ENCODE measurements around the gene AUTS2.

AUTS2 gene

DNA sequence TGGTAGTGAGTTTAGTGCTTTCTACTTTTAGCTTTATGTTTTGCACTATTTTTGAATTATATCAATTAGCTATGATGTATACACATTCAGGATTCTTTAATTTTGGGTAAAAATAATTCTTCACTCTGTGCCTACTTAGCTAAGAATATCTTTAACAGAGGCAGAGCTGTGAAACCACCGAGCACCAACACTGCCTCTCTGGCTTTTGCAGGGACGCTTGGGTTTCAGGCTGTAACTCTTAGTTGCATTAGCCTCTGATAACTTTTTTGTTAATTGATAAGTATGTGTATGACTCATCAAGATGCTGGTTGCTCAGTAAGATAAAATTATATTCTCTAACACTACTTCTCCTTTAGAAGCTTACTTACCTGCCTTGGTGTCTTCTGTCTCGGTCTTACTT is 738.3 kb downstream of the AUTS2 start:
- DNase-seq (ENCODE audit: low spot score) = no peak
- TF ChIP-seq, protein P1, sequence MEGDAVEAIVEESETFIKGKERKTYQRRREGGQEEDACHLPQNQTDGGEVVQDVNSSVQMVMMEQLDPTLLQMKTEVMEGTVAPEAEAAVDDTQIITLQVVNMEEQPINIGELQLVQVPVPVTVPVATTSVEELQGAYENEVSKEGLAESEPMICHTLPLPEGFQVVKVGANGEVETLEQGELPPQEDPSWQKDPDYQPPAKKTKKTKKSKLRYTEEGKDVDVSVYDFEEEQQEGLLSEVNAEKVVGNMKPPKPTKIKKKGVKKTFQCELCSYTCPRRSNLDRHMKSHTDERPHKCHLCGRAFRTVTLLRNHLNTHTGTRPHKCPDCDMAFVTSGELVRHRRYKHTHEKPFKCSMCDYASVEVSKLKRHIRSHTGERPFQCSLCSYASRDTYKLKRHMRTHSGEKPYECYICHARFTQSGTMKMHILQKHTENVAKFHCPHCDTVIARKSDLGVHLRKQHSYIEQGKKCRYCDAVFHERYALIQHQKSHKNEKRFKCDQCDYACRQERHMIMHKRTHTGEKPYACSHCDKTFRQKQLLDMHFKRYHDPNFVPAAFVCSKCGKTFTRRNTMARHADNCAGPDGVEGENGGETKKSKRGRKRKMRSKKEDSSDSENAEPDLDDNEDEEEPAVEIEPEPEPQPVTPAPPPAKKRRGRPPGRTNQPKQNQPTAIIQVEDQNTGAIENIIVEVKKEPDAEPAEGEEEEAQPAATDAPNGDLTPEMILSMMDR (IDR thresholded peaks at IDR 0.05; ENCODE audit: extremely low read depth, missing control alignments) = no peak

DNA sequence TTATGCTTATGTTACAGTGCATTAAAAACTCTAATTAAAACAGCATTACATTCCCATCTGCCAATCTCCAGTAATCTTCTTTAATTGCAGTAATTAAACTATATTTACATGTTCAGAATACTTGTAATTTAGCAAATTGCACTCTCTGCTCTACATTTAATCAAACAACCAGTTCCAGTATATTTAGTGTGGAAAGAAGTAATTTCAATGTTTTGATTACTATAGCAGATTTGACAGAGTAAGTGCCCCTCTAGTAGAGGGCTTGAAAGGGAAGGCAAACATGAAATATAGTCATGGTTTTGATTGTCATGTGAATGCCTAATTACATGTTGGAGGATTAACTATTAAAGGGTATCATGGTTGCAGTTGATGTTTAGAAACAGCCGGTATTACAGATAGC is 739.7 kb downstream of the AUTS2 start:
- TF ChIP-seq, protein P1 (IDR thresholded peaks at IDR 0.05; ENCODE audit: extremely low read depth, missing control alignments) = no peak
- no peak for DNase-seq (ENCODE audit: low spot score)

DNA sequence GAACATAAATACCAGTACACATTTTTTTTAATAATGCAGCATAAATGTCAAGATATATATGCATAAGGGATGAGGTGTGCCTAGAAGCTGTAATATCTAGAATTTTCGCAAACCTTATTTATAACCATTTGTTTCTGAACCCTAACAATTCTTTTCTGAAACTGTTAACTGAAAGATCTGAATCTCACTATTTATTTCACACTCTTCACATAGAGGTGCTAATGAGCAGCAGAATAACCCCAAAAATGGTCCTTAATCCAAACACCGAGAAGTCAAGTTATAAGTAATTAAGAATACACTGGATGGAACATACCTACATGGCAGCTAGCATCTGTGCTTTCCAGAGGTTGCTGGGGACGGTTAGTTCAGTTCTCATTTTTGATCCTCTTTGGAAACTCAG is 742.0 kb downstream of the AUTS2 start:
- TF ChIP-seq, protein P1 (IDR thresholded peaks at IDR 0.05; ENCODE audit: extremely low read depth, missing control alignments) = no peak
- no peak for DNase-seq (ENCODE audit: low spot score)

DNA sequence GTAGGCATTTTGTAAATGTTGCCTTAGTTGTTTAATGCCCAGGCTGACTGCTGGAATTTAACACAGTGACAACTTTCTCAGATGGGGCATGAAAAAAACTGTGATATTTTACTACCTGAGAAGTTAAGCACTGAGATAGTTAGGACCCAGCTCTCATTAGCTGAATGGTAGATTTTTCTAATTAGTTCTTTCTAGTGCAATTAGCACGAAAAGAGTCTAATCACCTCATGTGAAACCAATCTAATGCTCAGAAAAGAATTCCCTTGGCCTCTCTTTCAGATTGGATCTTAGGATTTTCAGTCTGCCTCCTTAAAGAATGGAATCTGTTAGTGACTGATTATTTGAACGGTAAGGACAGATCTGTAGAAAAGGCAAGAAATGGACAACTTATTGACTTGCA is 743.2 kb downstream of the AUTS2 start:
- TF ChIP-seq, protein P1 (IDR thresholded peaks at IDR 0.05; ENCODE audit: extremely low read depth, missing control alignments) = no peak

DNA sequence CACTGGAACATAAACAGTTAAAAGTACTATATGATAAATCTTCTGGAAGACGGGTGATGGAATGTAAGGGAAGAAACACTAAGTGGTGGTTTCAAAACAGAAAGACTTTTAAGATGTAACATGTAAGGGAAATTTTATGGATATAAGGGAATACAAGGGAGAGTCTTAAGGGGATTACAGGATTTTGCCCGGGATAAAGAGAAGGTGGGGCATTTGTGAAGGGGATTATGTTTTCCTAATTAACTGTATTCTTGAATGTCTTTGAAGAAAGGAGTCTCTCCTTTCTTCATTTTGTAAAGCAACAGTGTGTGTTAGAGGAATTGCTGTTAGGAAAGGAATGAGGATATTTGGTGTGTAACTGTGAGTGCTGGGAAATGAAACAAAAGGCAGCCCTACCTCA is 745.2 kb downstream of the AUTS2 start:
- TF ChIP-seq, protein P1 (IDR thresholded peaks at IDR 0.05; ENCODE audit: extremely low read depth, missing control alignments) = no peak
- no peak for DNase-seq (ENCODE audit: low spot score)

More for the DNA sequence above, 743.2 kb downstream of the AUTS2 start:
- DNase-seq (ENCODE audit: low spot score) = no peak

DNA sequence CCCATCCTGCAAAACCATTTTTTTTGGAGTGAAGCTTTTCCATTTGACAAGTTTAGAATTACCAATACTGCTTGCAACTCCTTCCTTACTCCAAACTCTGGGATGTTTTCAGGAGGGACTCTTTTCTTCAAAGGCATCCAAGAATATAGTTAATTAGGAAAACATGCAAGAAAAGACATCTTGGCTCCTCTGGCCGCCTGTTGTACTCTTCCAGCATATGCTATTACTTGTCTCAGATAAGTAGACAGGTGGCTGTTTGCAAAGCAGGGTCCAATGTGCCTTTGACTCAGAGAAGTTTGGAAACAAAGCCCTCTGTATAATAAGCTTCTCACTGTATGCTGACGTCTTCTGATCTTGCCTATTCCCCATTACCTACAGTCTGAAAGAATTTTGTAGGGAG is 746.5 kb downstream of the AUTS2 start:
- TF ChIP-seq, protein P1 (IDR thresholded peaks at IDR 0.05; ENCODE audit: extremely low read depth, missing control alignments) = no peak
- no peak for DNase-seq (ENCODE audit: low spot score)

DNA sequence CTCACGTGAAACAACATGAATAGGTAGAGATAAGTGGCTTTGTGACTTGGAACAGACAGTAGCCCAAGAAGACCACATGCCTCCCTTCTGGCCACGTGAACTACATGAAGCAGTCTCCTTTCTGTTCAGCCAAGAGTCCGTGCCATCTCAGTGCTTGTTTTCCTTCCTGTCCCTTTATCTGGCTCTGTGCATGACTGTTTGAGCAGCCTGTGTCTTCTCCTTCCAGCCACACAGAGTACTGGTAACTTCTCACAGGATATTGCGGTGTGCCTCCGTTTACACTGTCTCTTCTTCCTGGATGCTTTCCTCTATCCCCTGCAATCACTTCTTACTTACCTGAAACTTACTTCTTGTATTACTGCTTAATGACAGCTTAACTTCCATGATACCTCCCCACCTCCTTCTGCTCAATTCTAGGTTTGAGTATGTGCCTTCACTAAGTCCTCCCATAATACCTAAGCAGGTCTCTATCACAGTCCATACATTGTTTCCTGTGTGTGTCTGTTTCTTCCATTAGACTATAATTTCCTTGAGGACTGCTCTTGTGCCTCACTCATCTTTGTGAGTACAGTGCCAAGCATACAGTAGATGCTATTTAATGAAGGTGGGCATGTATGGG is 748.7 kb downstream of the AUTS2 start:
- TF ChIP-seq, protein P1 (IDR thresholded peaks at IDR 0.05; ENCODE audit: extremely low read depth, missing control alignments) = no peak
- no peak for DNase-seq (ENCODE audit: low spot score)
